Adipocyte (in vitro differentiated cells): ENCODE data around the gene PEAR1.

ENCODE experiments used
- DNase-seq: peaks from one replicate; pipeline ENCODE4 v3.0.0-alpha.2; 2015; ENCODE audit warnings: low read depth
- H3K27me3 ChIP-seq: replicated peaks from 2 replicates; pipeline ENCODE4 v1.7.0; 2013; ENCODE audit warnings: mild to moderate bottlenecking, low read length, moderate library complexity; ENCODE audit not compliant: control insufficient read depth, insufficient read depth
- H3K36me3 ChIP-seq: 2 replicates; pipeline ENCODE4 v1.7.0; 2013; ENCODE audit warnings: low read length, mild to moderate bottlenecking, moderate library complexity; ENCODE audit not compliant: control insufficient read depth, insufficient read depth, severe bottlenecking
- H3K4me1 ChIP-seq: 2 replicates; pipeline ENCODE4 v1.7.0; 2013; ENCODE audit warnings: mild to moderate bottlenecking, low read length, moderate library complexity; ENCODE audit not compliant: control insufficient read depth, insufficient read depth
- H3K4me3 ChIP-seq: 2 replicates; pipeline ENCODE4 v1.7.0; 2013; ENCODE audit warnings: mild to moderate bottlenecking, low read length, moderate library complexity
- H3K9ac ChIP-seq: 2 replicates; pipeline ENCODE4 v1.7.0; 2013; ENCODE audit warnings: mild to moderate bottlenecking, low read length, moderate library complexity
- H3K9me3 ChIP-seq: 2 replicates; pipeline ENCODE4 v1.7.0; 2013; ENCODE audit warnings: mild to moderate bottlenecking, low read length, moderate library complexity; ENCODE audit not compliant: control insufficient read depth

Gene PEAR1

DNA sequence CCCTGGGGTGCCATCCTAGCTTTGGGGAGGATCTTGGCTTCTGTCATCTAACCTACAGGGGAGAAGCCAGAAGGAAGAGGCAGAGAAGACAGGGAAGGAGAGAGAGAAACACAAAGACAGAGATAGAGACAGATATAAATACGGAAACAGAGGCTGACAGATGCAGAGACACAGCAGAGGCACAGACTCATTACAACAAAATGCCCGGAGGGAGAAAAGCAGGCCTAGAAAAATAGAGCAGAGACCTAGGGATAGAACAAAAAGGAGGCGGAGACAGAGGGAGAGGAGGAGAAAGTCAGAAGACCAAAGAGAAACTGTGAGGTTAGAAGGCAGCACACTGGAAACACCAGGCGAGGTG, 1.9 kb downstream of the PEAR1 start:
- no peaks in the 10 kb centered on the region for H3K9me3 ChIP-seq
- no peaks in the 10 kb centered on the region for H3K36me3 ChIP-seq
- H3K4me1 ChIP-seq: peaks cover 66% of the 10 kb centered on the region
- H3K27me3 ChIP-seq: no peaks in the 10 kb centered on the region
- H3K4me3 ChIP-seq: peak overlapping the region; percentile 79
- peak; percentile 70 for DNase-seq
- H3K9ac ChIP-seq: peak overlapping the region; percentile 77

DNA sequence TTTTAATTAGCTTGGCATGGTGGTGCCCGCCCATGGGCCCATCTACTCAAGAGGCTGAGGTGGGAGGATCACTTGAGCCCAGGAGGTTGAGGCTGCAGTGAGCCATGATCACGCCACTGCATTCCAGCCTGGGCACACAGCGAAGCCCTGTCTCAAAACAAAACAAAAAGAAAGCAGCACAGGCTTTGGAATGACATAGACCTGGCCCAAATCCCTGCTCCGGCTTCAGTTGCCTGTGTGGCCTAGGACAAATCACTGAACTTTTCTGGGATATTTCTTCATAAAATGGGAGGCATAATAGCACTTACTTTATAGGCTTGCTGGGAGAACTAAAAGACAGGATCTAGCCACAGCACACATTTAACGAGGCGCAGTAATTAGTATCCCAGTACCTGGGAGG, 2.4 kb downstream of the PEAR1 start:
- no peaks in the 10 kb centered on the region for H3K27me3 ChIP-seq
- peaks cover 69% of the 10 kb centered on the region for H3K4me1 ChIP-seq
- no peak for DNase-seq
- H3K36me3 ChIP-seq: no peaks in the 10 kb centered on the region
- no peaks in the 10 kb centered on the region for H3K9me3 ChIP-seq
- H3K9ac ChIP-seq: peak overlapping the region; percentile 77
- peak overlapping the region; percentile 51 for H3K4me3 ChIP-seq

DNA sequence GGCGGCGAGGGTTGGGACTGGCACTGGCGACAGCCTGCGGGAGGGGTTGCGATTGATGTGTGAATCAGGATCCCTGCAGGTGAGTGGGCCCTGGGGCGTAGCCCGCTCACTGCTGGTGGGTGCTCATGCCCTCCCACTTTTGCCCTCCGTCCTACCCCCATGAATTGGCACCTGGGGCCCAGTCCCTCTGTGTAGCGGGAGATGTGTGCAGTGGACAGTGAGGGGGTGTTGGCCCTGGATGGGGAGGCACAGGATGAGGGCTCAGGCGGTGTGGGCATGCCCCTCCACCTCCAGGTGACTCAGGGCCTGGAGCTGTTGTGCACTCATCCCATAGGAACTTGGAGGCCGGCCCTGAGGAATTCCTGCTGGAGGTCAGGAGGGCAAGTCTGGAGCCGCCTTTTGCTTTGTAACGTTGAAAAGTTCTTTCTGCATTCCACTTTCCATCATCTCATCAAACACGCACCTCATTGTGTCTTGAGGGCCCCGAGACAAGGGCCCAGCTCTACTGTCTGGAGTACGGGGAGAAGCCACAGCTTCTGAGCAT, 3.0 kb downstream of the PEAR1 start:
- Histone ChIP-seq H3K36me3 (no peaks in the 10 kb centered on the region), H3K27me3 (no peaks in the 10 kb centered on the region), H3K4me3 (peak overlapping the region; percentile 51), H3K4me1 (peaks cover 75% of the 10 kb centered on the region), H3K9ac (peak overlapping the region; percentile 77), H3K9me3 (no peaks in the 10 kb centered on the region)
- DNase-seq: peak; percentile 75

DNA sequence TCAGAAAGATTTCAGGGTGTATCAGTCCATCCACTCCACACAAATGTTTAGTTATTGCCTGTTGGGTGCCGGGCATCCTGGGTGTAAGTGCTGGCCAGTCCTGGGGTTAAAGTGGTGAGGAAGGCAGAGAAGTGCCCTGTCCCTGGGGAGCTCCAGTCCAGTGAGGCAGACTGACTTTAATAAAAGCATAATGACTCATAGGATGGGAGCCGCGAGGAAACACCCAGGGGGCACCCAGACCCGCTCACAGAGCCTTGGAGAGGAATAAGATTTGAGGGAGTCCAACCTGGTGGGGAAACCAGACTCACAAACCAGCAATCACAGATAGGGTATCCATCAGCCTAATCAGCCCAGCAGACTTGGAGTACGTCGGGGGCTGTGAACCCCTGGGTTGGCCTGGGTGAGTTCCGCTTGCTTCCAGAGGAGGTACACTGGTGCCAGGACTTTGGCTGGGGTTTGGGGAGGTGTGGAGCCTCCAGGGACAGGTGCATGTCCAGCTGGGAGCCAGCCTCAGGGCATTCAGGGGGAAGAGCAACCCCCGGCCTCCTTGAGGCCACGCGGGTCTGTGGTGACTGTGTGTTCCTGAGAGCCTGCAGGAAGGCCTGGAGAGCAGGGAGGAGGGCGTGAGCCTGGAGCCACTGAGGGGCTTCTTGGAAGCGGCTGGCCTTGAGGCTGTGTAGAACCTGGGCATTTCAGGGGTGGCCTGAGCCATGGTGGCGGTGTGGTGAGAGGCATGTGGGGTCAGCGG, 3.7 kb downstream of the PEAR1 start:
- H3K9ac ChIP-seq: peak overlapping the region; percentile 40
- peak overlapping the region; percentile 23 for H3K4me3 ChIP-seq
- no peaks in the 10 kb centered on the region for H3K36me3 ChIP-seq
- H3K9me3 ChIP-seq: no peaks in the 10 kb centered on the region
- H3K4me1 ChIP-seq: peaks cover 74% of the 10 kb centered on the region
- H3K27me3 ChIP-seq: no peaks in the 10 kb centered on the region
- peak; percentile 79 for DNase-seq

DNA sequence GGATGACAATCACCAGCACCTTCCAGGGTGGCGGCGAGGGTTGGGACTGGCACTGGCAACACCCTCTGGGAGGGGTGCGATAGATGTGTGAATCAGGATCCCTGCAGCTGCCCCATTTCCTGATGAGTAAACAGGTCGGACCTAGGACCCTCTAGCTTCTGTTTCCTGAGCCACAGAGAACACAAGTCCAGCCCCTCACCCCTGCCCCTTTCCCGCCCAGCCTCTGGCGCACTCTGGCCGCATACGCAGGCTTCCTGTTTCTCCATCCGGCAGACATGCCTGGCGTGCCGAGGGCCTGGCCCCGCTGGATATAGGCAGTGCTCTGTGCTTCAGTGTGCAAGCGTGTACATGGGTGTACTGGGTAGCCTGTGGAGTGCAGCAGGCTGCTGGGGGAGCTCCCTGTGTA, 4.6 kb downstream of the PEAR1 start:
- peaks cover 77% of the 10 kb centered on the region for H3K4me1 ChIP-seq
- DNase-seq: peak; percentile 58
- no peak overlapping the region for H3K4me3 ChIP-seq
- no peaks in the 10 kb centered on the region for H3K27me3 ChIP-seq
- H3K9ac ChIP-seq: peak overlapping the region; percentile 40
- H3K36me3 ChIP-seq: no peaks in the 10 kb centered on the region
- no peaks in the 10 kb centered on the region for H3K9me3 ChIP-seq

DNA sequence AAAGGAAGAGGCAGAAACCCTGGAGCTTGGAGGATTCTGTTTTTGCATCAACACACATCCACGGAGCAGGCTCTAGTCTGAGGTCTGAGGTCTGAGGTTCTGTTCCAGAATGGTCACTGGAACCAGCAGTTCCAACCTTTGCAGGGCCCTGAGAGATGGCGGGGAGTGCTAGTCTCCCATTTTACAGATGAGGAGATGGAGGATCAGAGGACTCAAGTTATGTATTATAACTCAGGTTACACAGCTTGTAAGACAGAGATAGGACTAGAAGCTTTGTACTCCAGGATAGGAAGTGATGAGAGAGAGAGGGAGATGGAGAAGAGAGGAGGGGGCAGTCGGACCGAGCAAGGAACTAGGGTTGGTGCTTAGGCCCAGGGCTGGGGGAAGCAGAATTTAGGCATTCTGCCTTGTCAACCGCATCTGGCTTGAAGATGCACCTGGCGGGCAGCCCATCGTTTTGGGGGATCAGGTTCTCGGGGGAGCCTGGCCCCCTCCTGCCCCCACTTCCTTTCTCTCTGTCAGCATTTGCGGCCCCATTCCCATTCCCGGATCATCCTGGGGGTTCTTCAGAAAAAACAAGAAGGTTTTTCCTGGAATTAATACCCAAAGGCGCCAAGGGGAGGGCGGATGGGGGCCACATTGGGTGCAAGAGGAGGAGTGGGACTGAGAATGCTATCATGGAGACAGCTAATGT, 5.6 kb downstream of the PEAR1 start:
- no peaks in the 10 kb centered on the region for H3K9me3 ChIP-seq
- H3K4me3 ChIP-seq: no peak overlapping the region
- H3K27me3 ChIP-seq: no peaks in the 10 kb centered on the region
- no peak for DNase-seq
- no peaks in the 10 kb centered on the region for H3K36me3 ChIP-seq
- H3K4me1 ChIP-seq: peaks cover 75% of the 10 kb centered on the region
- peak overlapping the region; percentile 40 for H3K9ac ChIP-seq

DNA sequence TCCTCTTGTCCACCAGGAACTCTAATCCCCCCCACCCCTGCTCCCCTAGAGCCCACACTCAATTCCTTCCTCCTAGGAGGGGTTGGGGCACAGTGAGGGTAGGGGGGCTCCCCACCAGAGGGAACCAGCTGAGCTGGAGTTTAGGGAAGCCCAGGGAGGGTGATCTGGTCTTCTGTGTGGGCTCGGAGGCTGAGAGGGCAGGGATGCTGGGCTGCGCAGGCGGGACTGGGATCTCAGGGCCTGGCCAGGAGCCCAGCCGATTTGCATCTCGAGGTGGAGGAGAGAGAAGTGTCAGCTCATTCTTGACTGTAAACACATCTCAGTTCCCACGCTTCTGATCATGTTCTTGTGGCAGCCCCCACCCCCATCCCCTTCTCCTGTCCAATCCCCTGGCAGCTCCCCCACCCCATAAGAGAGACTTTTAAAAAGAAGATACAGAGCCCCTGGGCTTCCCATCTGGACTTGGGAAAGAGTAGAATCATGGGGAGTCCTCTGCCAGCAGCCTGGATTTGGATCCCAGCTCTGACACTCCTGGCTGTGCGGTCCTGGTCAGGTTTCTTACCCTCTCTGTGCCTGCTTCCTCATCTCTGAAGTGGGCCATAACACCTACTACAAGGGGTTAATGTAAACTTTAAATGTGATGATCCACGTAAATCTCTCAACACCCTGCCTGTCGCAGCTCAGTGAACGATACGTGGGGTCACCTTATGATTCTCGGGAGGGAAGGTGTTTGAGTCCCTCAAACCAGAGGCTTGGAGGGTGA, 6.6 kb downstream of the PEAR1 start:
- DNase-seq: no peak
- Histone ChIP-seq H3K36me3 (no peaks in the 10 kb centered on the region), H3K4me3 (no peak overlapping the region), H3K4me1 (peaks cover 70% of the 10 kb centered on the region), H3K9me3 (no peaks in the 10 kb centered on the region), H3K27me3 (no peaks in the 10 kb centered on the region), H3K9ac (no peak overlapping the region)

DNA sequence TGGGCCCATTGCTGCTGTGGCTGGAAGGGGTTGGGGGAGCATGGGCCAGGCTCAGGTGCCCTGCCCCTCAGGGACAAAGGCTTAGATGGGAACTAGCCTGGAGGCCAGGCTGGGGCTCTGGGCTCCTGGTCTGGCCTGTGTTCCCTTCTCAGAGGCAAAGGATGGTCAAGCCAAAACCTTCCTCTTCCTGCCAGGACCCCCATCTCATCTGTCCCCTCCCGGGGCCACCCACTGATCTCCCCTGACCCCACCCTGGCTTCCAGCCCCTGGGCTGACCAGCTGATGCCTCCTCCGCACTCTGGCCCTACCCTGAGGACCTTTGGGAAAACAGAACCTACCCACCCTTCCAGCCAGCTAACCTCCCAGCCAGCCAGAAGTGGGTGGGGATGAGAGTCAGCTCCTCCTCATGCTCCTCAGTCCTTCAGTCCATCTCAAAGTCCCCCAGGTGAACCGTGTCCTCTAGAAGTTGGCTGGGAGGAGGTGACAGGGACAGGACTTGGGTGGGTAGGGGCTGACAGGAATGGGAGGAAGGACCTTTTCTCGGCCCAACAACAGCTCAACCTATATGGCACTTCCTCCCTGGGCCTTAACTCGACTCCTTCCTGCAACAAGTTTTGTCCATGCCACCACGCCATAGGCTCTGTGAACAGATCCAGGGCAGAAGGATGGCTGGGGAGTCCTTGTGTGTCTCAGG, 7.5 kb downstream of the PEAR1 start:
- H3K9ac ChIP-seq: no peak overlapping the region
- peaks cover 61% of the 10 kb centered on the region for H3K4me1 ChIP-seq
- no peaks in the 10 kb centered on the region for H3K36me3 ChIP-seq
- H3K27me3 ChIP-seq: no peaks in the 10 kb centered on the region
- DNase-seq: no peak
- no peak overlapping the region for H3K4me3 ChIP-seq
- H3K9me3 ChIP-seq: no peaks in the 10 kb centered on the region

DNA sequence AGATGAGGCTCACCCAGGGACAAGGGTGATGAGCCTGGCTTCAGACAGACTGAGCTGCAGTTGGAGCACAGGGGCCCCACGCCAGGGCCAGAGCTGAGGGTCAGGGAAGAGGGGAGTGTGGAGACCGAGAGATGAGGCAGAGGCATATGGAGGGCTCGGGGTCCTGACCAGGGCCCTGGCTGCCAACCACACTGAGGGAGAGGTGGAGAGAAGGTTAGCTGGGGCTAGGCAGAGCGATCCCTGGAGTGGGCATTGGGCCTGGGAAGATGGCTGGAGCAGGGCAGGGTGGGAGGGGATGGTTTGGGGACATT, 8.0 kb downstream of the PEAR1 start:
- Histone ChIP-seq H3K4me3 (no peak overlapping the region), H3K4me1 (peaks cover 58% of the 10 kb centered on the region), H3K9me3 (no peaks in the 10 kb centered on the region), H3K27me3 (no peaks in the 10 kb centered on the region), H3K36me3 (no peaks in the 10 kb centered on the region), H3K9ac (no peak overlapping the region)
- no peak for DNase-seq

DNA sequence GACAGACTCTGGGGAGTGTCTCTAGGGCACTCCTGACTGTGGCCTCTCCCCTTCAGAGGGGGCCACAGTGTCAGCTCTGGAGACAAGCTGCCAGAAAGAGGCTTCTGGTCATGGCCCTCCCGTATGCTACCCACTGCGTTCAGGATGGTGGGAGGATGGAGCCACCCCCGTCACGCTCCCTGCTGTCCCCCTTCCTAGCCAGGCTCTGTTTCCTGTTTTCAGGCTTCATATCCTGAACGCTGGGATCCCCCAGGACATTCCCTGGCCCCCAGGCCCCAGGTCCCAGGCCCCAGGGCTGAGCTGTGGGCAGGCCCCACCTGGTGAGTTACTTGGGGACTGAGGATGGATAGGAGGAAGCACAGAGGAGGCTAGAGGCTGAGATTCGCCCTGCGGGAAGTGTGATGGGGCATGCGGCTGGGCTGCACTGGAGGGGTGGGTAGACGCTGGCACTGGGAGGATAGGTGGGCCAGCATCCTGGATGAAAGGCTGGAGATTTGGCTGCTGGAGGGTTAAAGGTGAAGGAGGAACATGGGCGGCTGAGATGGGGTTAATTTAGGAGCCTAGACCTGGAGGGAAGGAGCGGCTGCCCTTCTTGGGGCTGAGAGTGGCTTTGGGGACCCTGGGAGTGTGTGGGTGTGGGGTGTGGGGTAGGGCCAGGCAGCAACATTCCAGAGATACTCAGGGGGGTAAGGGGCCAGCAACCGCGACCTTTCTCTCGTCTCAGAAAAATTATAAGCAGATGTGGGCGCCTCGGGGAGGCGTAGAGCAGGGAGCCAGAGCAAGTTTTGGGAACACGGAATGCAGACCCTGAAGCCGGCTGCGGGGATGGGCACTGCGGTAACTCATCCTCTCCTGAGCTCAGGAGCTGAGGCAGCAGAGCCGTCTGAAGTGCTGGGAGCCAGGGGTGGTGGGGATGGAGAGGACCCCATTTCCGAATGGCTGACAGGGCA, 8.7 kb downstream of the PEAR1 start:
- Histone ChIP-seq H3K9me3 (no peaks in the 10 kb centered on the region), H3K27me3 (no peaks in the 10 kb centered on the region)
- DNase-seq: peak; percentile 67

More for the DNA sequence above, 8.7 kb downstream of the PEAR1 start:
- Histone ChIP-seq H3K4me1 (peaks cover 58% of the 10 kb centered on the region), H3K36me3 (no peaks in the 10 kb centered on the region), H3K4me3 (no peak overlapping the region), H3K9ac (peak overlapping the region; percentile 49)
